Fibroblast of skin of back (primary cell): ENCODE results near the gene ATXN10.
A peak's percentile ranks its signal among the peaks of the same experiment; 100 is the strongest.
"Not testable (repeated sequence)": the region's sequence is repeated elsewhere in the genome, so short reads cannot be mapped to it uniquely, and the experiment has no call there.

Experiments
- DNase-seq: peaks from one replicate; pipeline ENCODE4 v3.0.0-alpha.2; 2013

ATXN10 gene

DNA sequence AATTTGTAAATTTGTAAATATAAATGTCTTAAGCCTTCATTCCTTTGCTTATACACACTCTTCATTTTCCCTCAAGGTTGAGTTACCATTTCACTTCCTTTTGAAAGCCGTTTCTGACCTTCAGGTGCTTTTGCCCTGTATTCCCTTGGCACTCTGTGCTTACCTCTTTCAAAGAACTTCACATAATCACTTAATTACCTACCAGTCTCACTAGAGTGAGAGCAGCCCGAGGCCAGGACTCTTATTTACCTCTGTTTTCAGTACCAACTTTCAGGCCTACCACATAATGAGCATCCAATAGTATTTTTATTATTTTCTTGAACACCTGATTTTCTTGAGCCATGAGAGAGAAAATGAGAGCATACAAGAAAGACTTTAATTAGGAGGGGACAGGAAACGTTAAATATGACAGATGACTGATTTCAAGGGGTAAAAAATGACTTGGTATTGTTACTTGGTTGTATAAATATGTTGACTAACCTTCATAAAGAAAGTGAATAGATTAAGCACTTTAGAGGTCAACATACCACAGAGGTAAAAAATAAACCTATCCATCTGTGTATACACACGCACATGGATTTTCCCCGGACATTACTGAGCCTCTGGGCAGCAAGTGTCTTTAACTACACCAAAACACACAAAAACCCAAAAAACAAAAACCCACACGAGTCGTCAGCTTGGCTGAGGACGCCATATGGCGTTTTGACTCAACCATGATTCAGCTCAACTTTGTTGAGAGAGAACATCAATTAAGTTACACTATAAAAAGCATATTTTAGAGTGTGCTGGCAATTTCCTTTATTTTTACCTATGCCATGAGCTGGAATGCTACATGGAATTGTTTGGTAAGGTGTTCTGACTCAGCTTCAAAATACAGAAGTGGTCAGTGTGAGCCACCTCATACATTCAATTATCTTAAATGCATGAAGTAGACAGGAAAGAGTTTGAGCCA lies 7.6 kb downstream of the ATXN10 start:
- DNase-seq: peak; percentile 44

DNA sequence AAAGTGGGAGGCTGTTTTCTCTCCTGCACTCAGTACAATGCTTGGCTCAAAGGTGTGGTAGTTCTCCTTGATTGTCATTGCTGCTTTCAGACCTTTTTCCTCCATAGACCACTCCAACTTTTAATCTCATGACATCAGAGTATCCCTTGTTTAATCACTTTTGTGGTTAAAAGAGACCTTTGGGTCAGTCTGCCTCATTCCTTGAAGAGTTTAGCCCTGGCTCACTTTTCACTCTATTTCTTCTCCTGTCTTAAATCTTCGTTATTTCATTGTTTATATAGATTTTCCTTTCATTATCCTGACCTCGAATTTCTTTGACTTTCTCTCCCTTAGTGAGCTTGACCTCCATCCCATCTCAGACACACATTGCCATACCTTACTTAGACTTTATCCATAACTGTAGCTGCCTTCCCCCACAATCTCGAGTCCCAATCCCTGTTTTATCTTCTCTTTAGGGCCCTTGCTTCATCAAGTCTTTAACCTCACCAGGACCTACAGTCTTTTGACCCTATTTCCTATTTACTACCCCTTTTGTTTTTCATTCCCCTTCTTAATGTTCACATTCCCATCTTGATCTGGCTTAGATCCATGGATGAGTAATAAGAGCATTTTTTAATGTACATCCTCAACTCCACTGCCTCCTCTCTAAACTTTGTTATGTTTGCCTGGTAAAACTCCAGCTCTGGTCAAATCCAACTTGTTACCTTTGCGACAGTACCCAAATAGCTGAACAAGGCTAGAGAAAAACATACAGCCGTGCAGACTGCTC lies 9.5 kb downstream of the ATXN10 start:
- peak; percentile 81 for DNase-seq

DNA sequence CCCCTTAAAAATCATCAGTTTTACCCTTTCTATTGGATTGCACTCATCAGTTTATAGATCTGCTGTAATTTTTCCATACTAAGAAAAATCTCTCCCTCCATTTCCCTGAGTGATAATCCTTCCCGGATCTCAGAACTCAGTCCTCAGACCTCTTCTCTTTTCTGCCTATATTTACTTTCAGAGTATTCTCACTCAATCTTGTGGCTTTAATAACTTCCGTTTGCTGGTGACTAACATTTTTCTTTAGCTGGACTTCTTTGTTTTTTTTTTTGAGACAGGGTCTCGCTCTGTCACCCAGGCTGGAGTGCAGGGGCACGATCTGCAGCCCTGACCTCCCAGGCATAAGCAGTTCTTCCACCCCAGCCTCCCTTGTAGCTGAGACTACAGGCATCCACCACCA lies 10.4 kb downstream of the ATXN10 start:
- DNase-seq: peak; percentile 27

DNA sequence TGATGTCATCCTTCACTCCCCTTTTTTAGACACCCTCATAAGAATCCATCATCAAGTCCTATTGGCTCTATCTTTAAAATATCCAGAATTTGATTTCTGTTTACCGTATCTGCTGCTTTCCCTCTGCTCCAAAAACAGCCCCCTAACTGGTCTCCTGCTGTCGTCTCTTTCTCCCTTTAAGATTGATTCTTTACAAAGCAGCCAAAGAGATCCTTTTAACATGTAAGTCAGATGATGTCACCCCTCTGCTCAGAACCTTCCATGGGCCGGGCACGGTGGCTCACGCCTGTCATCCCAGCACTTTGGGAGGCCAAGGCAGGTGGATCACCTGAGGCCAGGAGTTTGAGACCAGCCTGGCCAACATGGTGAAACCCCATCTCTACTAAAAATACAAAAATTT lies 11.1 kb downstream of the ATXN10 start:
- DNase-seq: not testable (repeated sequence)

DNA sequence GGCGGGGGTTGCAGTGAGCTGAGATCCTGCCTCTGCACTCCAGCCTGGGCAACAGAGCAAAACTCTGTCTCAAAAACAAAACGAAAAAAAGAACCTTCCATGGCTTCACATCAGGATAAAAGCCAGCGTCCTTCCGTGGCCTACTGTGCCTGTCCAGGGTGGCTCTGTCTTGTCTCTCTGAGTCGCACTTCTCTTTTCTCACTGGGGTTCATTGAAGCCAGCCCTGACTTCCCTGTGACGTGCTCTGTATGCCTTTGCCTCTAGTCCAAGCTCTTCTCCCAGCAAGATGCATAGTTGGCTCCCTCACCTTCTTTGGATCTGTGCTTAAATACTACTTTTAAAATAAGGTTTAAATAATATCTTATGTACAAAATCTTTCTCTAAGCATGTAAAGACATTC lies 11.6 kb downstream of the ATXN10 start:
- DNase-seq: no peak

DNA sequence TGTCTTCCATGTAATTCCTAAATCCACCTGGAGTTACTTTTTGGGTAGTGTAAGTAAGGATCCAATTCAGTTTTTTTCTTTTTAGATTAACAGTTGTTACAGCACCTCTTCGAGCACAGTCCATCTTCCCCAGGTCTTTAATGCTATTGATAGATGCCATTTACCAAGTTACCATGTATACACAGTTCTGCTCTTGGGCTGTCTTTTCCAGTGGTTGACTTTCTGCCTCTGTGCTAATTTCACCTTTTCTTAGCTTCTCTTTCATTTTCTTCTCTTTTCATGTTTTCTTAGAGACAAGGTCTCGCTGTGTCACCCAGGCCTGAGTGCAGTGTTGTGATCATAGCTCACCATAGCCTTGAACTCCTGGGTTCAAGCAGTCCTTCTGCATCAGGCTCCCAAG lies 12.0 kb downstream of the ATXN10 start:
- DNase-seq: no peak

DNA sequence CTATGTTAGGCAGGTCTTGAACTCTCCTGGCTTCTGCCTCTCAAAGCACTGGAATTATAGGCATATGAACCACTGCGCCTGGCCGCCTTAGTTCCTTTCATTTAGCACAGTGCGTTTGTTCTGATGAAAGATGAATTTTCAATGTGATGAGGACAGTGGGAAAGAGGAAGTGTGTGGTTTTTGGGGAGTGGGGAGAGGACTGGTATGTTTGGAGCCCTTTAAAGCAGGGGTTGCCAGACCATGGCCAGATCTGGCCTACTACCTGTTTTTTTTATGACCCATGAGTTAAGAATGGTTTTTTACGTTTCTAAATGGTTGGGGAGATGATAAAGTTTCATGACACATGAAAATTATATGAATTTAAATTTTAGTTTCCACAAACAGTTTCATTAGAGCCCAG lies 12.5 kb downstream of the ATXN10 start:
- DNase-seq: peak; percentile 78

DNA sequence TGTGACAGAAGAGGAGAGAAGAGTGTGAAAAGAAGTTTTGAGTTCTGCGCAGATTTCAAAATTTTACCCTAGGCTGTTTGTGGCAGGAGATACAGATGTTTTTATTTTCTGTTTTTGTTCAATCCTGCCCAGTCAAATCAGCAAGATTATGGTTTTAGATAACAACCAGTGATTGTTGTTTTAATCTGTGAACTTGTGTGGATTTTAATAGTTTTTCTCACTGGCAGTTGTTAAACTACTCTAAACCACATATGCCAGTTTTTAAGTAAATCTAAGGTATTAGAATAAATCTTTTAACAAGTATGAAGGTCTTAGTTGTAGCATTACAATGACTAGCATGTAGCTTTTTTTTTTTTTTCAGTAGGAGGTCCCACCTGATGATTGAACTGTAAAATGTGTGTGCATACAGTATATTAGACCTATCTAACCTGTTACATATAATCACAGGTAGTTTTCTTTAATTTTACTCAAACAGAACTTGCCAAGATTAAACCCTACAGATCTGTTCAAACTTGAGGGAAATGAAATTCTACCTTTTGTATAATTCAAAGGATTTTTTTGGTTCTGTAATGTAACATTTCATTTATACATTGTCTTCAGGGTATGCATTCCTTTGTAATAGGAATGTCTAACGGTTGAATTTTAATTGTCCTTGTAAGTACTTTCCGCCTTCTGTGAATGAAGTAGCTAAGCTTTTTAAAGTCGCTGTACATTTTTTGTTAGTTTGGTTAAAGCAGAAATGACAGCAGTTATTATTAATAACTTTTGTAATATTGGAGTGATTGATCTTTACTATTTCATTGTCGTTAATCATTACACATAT lies 13.3 kb downstream of the ATXN10 start:
- DNase-seq: no peak

DNA sequence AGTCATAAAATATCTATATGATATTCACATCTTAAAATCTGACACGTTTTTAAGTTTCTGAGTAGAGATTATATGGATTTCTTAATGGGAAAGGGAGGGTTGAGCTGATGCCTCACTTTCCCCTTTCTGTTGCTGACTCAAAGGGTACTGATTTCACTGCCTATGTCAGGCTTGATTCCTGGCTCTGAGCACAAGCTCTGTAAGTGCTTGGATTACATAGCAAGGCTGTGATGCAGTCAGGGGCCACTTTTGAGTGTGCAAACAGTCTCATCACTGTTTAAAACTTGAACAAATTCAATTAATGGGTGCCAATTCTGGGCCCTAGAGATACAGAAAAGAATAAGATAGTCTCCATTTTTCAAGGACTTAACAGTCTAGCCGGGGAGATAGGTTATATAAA lies 14.4 kb downstream of the ATXN10 start:
- DNase-seq: peak; percentile 33

DNA sequence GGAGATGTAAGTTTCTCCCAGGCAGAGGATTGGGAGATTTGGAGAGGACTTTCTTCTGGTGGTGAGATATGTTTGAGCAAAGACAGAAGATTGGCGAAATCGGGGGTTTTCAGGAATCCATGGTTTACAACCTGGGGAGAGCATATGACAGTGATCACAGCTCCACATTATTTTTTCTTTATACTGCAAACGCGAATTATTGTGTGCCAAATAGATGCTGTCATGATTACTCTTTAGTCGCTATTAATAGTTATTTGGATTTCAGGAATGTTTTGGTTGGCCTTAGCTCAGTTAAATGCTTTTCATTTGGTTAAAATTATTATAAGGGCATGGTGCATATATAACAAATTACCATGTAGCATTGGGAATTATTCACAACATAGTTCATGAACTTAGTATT lies 15.2 kb downstream of the ATXN10 start:
- peak; percentile 74 for DNase-seq

DNA sequence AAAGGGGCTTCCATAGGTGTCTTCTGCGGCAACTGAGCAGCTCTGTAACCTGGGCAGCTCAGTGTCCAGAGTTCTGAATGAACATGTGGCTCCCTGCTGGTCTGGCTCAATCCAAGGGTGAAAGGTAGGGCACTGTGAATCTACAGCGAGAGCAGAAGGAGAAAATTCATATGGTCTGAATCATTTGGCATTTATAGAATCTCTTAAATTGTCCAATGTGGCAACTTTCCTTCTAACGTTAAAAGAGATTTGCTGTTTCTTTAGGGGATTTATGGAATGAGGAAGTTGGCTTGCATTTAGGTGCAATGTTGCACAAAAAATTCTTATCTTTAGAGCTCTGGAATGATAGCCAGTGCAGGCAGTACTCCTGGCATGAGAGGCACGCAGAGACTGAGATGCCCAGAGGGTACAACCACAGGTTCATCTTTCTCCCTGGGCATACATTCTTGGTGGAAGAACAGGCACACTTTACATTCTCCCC lies 17.0 kb downstream of the ATXN10 start:
- DNase-seq: peak; percentile 89

DNA sequence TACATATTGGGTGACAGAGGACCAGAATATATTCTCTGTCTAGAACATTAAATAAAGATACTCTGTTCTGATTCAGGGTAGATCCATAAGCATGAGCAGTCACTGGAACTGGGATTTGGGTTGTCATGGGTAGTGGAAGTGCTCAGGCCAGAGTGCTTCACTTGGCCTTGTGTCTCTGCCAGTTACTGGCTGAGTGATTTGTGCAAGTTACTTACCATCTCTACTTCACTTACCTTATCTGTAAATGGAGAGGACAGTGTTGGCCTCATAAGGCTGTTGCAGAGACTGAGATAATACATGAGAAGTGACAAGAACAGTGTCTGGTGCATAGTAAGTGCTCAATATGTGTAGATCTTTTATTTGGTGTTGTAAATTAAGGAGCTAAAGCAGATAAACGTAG lies 17.6 kb downstream of the ATXN10 start:
- no peak for DNase-seq

DNA sequence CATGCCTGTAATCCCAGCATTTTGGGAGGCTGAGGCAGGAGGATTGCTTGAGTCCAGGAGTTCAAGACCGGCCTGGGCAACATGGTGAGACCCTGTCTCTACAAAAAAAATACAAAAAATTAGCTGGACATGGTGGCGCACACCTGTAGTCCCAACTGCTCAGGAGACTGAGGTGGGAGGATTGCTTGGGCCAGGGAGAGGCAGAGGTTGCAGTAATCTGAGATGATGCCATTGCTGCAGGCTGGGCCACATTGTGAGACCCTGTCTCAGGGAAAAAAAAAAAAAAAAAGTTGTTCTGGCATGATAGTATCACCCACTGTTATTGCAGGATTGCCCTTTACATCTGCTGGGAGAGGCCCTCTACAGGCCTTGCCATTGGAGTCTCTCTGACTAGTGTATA lies 18.4 kb downstream of the ATXN10 start:
- no peak for DNase-seq

DNA sequence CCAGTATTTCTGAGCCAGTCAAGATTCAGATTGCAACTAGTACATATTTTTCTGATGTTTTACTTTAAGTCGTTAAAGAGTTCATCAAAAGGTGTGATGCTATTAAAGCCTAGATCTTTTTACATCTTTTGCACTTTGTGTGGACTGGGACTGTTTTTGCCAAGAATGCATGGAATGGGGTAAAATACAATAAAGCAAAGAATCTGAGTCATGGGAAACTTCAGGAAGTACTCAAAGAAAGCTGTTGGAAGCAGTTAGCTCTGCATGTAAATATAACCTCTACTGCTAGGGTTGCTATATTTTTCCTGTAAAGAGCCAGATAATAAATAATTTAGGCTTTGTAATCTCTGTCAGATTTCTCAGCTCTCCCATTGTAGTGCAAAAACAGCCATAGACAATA lies 20.9 kb downstream of the ATXN10 start:
- peak; percentile 61 for DNase-seq

DNA sequence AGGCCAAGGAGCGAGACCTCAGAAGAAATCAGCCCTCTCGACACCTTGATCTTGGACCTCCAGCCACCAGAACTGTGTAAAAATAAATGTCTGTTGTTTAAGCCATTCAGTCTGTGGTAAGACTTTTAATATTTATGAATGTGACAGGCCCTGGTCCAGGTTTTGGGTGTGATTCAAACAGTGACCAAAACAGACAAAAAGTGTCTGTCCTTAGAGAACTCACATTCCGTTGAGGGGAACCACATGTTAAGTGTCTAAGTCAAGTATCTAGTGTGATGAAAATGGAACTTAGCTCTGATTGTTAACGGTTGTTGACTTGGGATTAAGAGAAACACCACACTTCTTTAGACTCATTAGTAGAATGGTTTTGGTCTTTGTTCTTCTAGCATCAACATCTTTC lies 22.2 kb downstream of the ATXN10 start:
- DNase-seq: no peak

DNA sequence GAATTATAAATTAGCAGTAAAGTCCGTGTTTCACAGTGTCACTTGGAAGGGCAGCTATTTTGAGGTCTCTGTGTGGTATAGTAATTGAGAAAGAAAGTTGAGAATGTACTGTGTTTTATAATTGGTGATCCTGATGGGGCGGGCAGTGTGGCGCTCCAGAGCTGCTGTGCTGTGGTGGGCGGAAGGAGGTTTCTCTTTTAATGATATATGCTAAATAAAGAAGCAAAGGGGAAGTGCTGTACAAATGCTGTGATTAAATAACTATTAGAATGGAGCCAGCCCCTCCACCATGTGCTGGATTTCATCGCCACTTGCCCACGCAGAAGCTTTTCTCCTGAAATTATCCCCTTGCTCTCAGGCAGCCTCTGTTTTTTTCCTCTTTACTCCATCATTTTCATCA lies 24.6 kb downstream of the ATXN10 start:
- DNase-seq: no peak

DNA sequence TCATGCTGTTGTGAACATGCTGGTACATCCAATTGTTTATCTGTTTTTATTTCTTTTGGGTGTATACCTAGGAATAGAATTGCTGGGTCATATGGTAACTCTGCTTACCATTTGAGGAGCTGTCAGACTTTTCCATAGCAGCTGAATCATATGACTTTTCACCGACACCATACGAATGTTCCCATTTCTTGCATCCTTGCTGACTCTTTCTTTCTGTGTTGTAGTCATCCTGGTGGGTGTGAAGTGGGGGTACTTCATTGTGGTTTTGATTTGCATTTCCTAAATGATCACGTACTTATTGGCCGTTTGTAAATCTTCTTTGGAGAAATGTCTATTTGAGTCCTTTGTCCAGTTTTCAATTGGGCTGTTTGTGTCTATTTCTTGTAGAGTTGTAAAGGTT lies 26.5 kb downstream of the ATXN10 start:
- no peak for DNase-seq

DNA sequence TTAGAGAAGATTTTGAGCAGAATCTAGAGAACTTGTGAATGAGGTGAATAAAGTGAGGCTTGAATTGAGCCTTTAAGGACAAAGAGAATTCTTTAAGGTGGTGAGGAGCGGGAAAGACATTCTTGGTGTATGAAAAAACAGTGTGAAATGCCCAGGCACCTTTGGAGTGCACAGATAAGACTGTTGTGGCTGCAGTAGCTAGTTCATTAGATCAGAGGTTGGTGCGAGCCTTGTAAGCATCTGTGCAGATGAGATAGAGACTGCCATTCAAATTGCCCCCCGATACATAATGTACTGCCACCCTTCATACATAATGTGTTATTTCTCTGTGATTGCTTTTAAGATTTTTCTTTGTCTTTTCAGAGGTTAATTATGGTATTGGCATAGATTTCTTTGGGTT lies 31.3 kb downstream of the ATXN10 start:
- no peak for DNase-seq

DNA sequence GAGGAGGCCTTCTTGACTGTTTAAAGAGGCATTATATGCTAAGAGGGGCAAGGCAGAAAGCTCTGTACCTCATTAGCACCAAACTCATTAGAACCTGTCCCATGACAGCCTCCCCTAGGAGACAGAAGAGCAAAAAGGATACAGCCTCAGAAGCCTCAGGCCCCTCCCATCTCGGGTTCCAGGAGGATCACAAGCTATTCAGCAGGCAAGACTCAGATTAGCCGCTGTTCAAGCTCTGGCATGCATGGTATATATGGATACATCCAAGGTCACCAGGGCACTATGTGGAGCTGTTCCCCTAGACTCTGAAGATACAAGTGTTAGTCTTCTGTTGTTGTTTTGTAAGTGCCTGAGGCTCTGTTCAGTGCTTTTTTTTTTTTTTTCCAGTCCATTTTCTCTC lies 32.1 kb downstream of the ATXN10 start:
- DNase-seq: no peak

DNA sequence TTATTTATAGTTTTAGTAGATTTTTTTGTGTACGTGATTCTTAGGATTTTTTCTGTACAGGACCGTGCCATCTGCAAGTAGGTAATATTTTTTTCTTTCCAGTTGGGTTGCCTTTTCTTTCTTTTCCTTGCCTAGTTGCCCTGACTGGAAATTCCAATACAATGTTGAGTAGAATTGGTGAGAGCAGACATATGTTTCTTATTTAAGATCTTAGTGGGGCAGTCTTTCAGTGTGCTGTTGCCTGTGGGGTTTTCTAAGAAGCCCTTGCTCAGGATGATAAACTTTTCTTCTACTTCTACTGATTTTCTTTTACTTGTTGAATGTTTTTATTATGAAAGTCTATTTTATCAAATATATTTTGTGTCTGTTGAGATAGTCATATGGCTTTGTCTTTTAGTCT lies 33.0 kb downstream of the ATXN10 start:
- no peak for DNase-seq

DNA sequence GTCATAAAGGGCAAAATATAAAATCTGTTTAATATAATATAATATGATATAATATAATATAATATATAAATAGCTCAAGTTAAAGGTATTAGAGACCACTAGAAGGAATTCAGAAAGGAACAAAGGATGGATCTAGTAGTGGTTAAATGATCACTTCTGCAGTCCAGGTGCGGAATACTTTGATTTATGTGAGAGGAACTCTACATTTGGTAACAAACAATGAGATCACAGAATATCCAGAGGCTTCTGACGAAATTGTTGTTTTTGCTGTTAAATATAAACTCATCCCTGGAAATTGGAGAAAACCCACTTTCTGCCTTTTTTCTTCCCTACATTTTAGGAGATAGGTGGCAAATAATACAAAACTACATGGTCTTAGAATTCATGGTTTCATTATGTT lies 36.0 kb downstream of the ATXN10 start:
- DNase-seq: no peak

DNA sequence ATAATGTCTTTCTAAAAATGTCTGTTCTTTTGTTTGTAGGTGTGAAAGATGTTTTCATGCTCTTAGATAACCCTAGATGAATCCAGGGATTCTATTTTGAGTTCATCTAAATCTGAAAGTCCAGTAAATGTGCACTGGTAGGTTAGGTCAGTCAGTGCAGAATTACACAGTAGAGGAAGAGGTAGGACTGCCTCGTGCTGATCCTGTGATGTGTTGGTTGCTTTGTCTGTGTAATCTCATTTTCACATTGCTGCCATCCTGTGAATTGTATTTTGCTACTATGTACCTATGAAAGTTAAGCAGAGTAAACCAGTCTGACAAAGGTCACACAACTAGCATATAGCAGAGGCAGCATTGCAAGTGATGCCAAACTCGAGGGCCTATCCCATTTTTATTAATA lies 36.5 kb downstream of the ATXN10 start:
- DNase-seq: no peak
